Measurements from ENCODE around the gene TRIM47.

GRCh38 chr17:75848523-75849278, 29.7 kb downstream of the TRIM47 start:
- TF ChIP-seq EZH2 (IDR thresholded peaks at IDR 0.05) (no peak), CTCF (IDR thresholded peaks at IDR 0.05 in 2 of 3, conservative IDR thresholded peaks at IDR 0.05 in 1 of 3; ENCODE audit: borderline replicate concordance in 1 of 3, insufficient read depth in 1 of 3, low read depth in 2 of 3, low read length in 2 of 3) (peak; percentile 81 to 99 (median 98)), EZH2phosphoT487 (IDR thresholded peaks at IDR 0.05; ENCODE audit: borderline replicate concordance) (no peak), JUND (IDR thresholded peaks at IDR 0.05) (no peak), POLR2A (IDR thresholded peaks at IDR 0.05; ENCODE audit: borderline replicate concordance, extremely low read depth, insufficient read depth, insufficient read length) (no peak)

All from HCT116 (cell line).